Astrocyte (in vitro differentiated cells and primary cell): ENCODE measurements around the gene ZFHX3. TPM values are rescaled to one million over a fixed set of nuclear protein-coding genes. Genes with fewer than 3 reads are reported as not detected.

Experiments
- DNase-seq: peaks from one replicate; pipeline ENCODE4 v3.0.0-alpha.2; 2010; ENCODE audit warnings: low read depth
- FAIRE-seq: peaks from 2 replicates; lab custom pipeline; 2011; peaks lifted over from hg19 to GRCh38; lab: Jason Lieb, UNC
- H2AFZ ChIP-seq: 2 replicates; pipeline ENCODE4 v1.6.0; 2012; ENCODE audit warnings: low read depth, low read length, inconsistent platforms
- H3K27ac ChIP-seq: 2 replicates; pipeline ENCODE4 v1.5.1; 2011; ENCODE audit warnings: low read depth, low read length, inconsistent platforms
- H3K27me3 ChIP-seq: 2 replicates; pipeline ENCODE4 v1.6.0; 2011; ENCODE audit warnings: low read length, inconsistent platforms; ENCODE audit not compliant: insufficient read depth
- H3K36me3 ChIP-seq: 2 replicates; pipeline ENCODE4 v1.5.1; 2011; ENCODE audit warnings: low read length, inconsistent platforms; ENCODE audit not compliant: insufficient read depth
- H3K4me1 ChIP-seq: 2 replicates; pipeline ENCODE4 v1.5.1; 2011; ENCODE audit warnings: low read length, inconsistent platforms; ENCODE audit not compliant: insufficient read depth
- H3K4me2 ChIP-seq: 2 replicates; pipeline ENCODE4 v1.6.0; 2012; ENCODE audit warnings: low read length, inconsistent platforms
- H3K4me3 ChIP-seq: 2 replicates; pipeline ENCODE4 v1.5.1; 2011; ENCODE audit warnings: low read depth, mild to moderate bottlenecking, low read length, inconsistent platforms; ENCODE audit not compliant: insufficient read depth
- H3K79me2 ChIP-seq: 2 replicates; pipeline ENCODE4 v1.6.0; 2012; ENCODE audit warnings: mild to moderate bottlenecking, low read length, inconsistent platforms; ENCODE audit not compliant: insufficient read depth
- H3K9ac ChIP-seq: 2 replicates; pipeline ENCODE4 v1.6.0; 2012; ENCODE audit warnings: mild to moderate bottlenecking, low read length, inconsistent platforms
- H3K9me3 ChIP-seq: 2 replicates; pipeline ENCODE4 v1.5.1; 2012; ENCODE audit warnings: low read depth, mild to moderate bottlenecking, low read length, inconsistent platforms; ENCODE audit not compliant: insufficient read depth
- H4K20me1 ChIP-seq: 2 replicates; pipeline ENCODE4 v1.6.0; 2012; ENCODE audit warnings: low read length, inconsistent platforms; ENCODE audit not compliant: insufficient read depth
- H3K27ac Mint-ChIP-seq: one replicate; pipeline ENCODE4 v1.8.0; 2021; ENCODE audit warnings: mild to moderate bottlenecking, mixed read lengths; ENCODE audit not compliant: unreplicated experiment
- H3K27me3 Mint-ChIP-seq: one replicate; pipeline ENCODE4 v1.8.0; 2021; ENCODE audit warnings: low read depth, mixed read lengths; ENCODE audit not compliant: unreplicated experiment
- H3K36me3 Mint-ChIP-seq: one replicate; pipeline ENCODE4 v1.8.0; 2021; ENCODE audit warnings: low read depth, mixed read lengths; ENCODE audit not compliant: unreplicated experiment
- H3K4me1 Mint-ChIP-seq: one replicate; pipeline ENCODE4 v1.8.0; 2021; ENCODE audit warnings: low read depth, mixed read lengths; ENCODE audit not compliant: unreplicated experiment
- H3K4me3 Mint-ChIP-seq: one replicate; pipeline ENCODE4 v1.8.0; 2021; ENCODE audit warnings: mild to moderate bottlenecking, moderate library complexity, mixed read lengths; ENCODE audit not compliant: unreplicated experiment
- H3K9me3 Mint-ChIP-seq: one replicate; pipeline ENCODE4 v1.8.0; 2021; ENCODE audit warnings: mild to moderate bottlenecking, mixed read lengths; ENCODE audit not compliant: unreplicated experiment
- CTCF ChIP-seq: IDR thresholded peaks from 2 replicates; pipeline ENCODE4 v1.5.1; 2011; ENCODE audit warnings: low read depth, mild to moderate bottlenecking, inconsistent platforms, low read length, moderate library complexity; ENCODE audit not compliant: insufficient read depth
- EZH2 ChIP-seq: IDR thresholded peaks from 2 replicates; pipeline ENCODE4 v1.6.1; 2012; ENCODE audit warnings: mild to moderate bottlenecking, low read length, inconsistent platforms; ENCODE audit not compliant: insufficient read depth
- total RNA-seq: library from RNA; stranded (reverse); gene quantifications from 2 replicates; pipeline ENCODE4 v1.2.1, GENCODE V29; 2021

The ZFHX3 gene
- total RNA-seq, 1 donor from 2014 or later, result 19.7 TPM

GRCh38 chr16:73040136-73040535 lies 7.8 kb downstream of the ZFHX3 start:
- H3K36me3 ChIP-seq, result no peaks in the 10 kb centered on the region
- FAIRE-seq (no peak), DNase-seq (no peak)
- no peak overlapping the region for H2AFZ ChIP-seq
- no peak overlapping the region for H3K27ac Mint-ChIP-seq
- H3K9ac ChIP-seq, result no peak overlapping the region
- H3K27ac ChIP-seq, result no peak overlapping the region
- no peaks in the 10 kb centered on the region for H3K9me3 Mint-ChIP-seq
- H3K4me2 ChIP-seq, result no peak overlapping the region
- no peak overlapping the region for H3K4me3 Mint-ChIP-seq
- H3K4me3 ChIP-seq, result no peak overlapping the region
- peaks cover 61% of the 10 kb centered on the region for H4K20me1 ChIP-seq
- no peaks in the 10 kb centered on the region for H3K27me3 ChIP-seq
- peaks cover 31% of the 10 kb centered on the region for H3K4me1 ChIP-seq
- TF ChIP-seq CTCF, result no peak
- TF ChIP-seq EZH2, result no peak
- no peaks in the 10 kb centered on the region for H3K27me3 Mint-ChIP-seq
- H3K79me2 ChIP-seq, result peaks cover 100% of the 10 kb centered on the region
- no peaks in the 10 kb centered on the region for H3K9me3 ChIP-seq
- H3K4me1 Mint-ChIP-seq, result peaks cover 42% of the 10 kb centered on the region
- H3K36me3 Mint-ChIP-seq, result peaks cover 5% of the 10 kb centered on the region

GRCh38 chr16:73037845-73038570 lies 9.9 kb downstream of the ZFHX3 start:
- Histone ChIP-seq H3K36me3 (no peaks in the 10 kb centered on the region), H3K4me2 (no peak overlapping the region), H3K9ac (no peak overlapping the region), H2AFZ (no peak overlapping the region), H3K9me3 (no peaks in the 10 kb centered on the region), H3K79me2 (peaks cover 98% of the 10 kb centered on the region), H3K27me3 (no peaks in the 10 kb centered on the region), H3K4me1 (peaks cover 26% of the 10 kb centered on the region), H4K20me1 (peaks cover 65% of the 10 kb centered on the region), H3K4me3 (no peak overlapping the region), H3K27ac (no peak overlapping the region)
- Mint-ChIP-seq H3K27me3 (peaks cover 8% of the 10 kb centered on the region), H3K27ac (peak overlapping the region; percentile 60), H3K9me3 (no peaks in the 10 kb centered on the region), H3K4me3 (no peak overlapping the region), H3K36me3 (peaks cover 5% of the 10 kb centered on the region), H3K4me1 (peaks cover 44% of the 10 kb centered on the region)
- TF ChIP-seq EZH2 (no peak), CTCF (no peak)
- FAIRE-seq, result no peak
- no peak for DNase-seq

- FAIRE-seq, result no peak
- Histone ChIP-seq H3K4me2 (peak overlapping the region; percentile 43), H3K36me3 (no peaks in the 10 kb centered on the region)
These were observed 10.6 kb downstream of the ZFHX3 start for GRCh38 chr16:73037331-73037745.

More at GRCh38 chr16:73037331-73037745, 10.6 kb downstream of the ZFHX3 start:
- H3K27me3 Mint-ChIP-seq, result peaks cover 11% of the 10 kb centered on the region
- Histone ChIP-seq H4K20me1 (peaks cover 65% of the 10 kb centered on the region), H3K9ac (no peak overlapping the region), H3K27me3 (no peaks in the 10 kb centered on the region), H2AFZ (no peak overlapping the region), H3K4me1 (peaks cover 29% of the 10 kb centered on the region), H3K9me3 (no peaks in the 10 kb centered on the region), H3K79me2 (peaks cover 98% of the 10 kb centered on the region), H3K27ac (no peak overlapping the region), H3K4me3 (no peak overlapping the region)
- peak overlapping the region; percentile 60 for H3K27ac Mint-ChIP-seq
- H3K4me3 Mint-ChIP-seq, result peak overlapping the region; percentile 54
- no peak for DNase-seq
- H3K9me3 Mint-ChIP-seq, result no peaks in the 10 kb centered on the region
- peaks cover 2% of the 10 kb centered on the region for H3K36me3 Mint-ChIP-seq
- peaks cover 44% of the 10 kb centered on the region for H3K4me1 Mint-ChIP-seq
- TF ChIP-seq EZH2, result no peak
- TF ChIP-seq CTCF, result no peak
